H54 (cell line): ENCODE data around the gene TBC1D3C.
"Not testable (repeated sequence)": the region's sequence is repeated elsewhere in the genome, so short reads cannot be mapped to it uniquely, and the experiment has no call there.

Experiments
- DNase-seq: peaks from one replicate; pipeline ENCODE4 v3.0.0; 2011; ENCODE audit warnings: low spot score, mixed read lengths; ENCODE audit not compliant: insufficient read length
- FAIRE-seq: peaks from 3 replicates; lab custom pipeline; 2011; peaks lifted over from hg19 to GRCh38; lab: Jason Lieb, UNC

The TBC1D3C gene

DNA sequence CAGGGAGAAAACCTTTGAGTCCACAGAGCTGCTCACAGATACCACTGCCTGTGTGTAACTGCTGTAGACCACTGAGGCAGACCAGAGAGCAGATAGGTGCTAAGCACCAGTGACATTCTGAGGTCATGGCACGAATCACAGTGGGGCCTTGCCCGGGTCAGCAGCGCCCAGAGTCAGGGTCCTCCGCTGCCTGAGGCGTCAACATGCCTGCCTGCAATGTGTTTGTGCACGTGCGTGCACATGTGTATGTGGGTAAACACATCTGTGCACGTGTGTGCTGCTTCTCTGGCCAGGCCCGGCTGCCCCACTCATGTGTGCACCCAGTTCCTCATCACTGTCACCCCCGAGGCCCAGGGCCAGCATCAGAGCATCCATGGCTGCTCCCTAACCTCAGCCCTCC is at the start of gene TBC1D3C:
Gene TBC1D3C (minus strand): TSS at position 101 of the 400 bp plus-strand sequence. CDS start 1,568 bp downstream, outside the sequence.
- not testable (repeated sequence) for DNase-seq, FAIRE-seq

DNA sequence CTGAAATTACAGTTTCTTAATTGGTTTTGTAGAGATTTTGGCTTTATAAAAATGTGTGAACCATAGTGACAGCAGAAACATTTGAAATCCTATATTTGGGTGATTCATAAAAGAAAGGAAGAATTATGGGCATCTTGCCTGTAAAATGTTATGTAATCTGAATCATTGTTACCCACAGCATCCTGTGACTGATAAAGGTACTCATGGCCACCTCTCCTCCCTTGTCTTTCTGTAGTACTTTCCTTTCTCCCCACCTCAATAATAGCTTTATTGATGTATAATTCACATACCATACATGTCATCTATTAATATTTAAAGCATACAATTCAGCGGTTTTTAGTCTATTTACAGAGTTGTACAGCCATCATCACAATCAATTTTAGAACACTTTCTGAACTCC is 30.8 kb upstream of the TBC1D3C start:
- not testable (repeated sequence) for DNase-seq, FAIRE-seq

DNA sequence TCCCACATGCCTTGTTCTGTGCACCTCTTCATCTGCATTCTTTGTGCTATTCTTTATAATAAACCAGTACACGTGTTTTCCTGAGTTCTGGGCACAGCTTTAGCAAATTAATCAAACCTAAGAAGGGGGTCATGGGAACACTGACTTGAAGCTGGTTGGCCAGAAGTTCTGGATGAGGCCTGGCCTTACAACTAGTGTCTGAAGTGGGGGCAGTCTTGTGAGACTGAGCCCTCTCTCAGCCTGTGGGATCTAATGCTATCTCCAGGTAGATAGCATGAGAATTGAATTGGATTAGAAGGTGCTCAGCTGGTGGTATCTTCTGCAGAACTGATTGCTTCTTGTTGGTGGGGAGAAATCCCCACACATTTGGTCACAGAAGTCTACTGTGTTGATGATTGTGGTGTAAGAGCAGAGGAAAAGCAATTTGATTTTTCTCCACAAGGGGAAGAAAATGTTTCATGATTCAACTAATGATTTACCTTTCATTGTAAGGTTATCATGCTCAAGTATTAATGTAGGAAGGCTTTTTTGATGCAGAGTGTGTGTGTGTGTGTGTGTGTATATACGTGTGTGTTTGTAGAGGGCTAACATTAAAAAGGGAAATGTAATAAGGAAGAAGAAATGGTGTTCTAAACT is 25.7 kb upstream of the TBC1D3C start:
- not testable (repeated sequence) for FAIRE-seq, DNase-seq

DNA sequence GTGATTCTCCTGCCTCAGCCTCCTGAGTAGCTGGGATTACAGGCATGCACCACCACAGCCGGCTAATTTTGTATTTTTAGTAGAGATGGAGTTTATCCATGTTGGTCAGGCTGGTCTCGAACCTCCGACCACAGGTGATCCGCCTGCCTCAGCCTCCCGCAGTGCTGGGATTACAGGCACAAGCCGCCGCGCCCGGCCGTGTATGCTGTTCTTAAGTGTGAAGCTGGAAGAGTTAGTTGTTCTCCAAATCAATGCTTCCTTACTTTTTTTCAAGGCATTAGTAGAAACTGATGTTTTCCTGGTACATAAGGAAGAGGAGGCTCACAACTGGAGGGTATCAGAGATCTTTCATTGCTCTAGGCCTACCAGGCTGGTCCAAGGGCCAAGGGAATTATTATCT is 19.7 kb upstream of the TBC1D3C start:
- FAIRE-seq, DNase-seq: not testable (repeated sequence)

DNA sequence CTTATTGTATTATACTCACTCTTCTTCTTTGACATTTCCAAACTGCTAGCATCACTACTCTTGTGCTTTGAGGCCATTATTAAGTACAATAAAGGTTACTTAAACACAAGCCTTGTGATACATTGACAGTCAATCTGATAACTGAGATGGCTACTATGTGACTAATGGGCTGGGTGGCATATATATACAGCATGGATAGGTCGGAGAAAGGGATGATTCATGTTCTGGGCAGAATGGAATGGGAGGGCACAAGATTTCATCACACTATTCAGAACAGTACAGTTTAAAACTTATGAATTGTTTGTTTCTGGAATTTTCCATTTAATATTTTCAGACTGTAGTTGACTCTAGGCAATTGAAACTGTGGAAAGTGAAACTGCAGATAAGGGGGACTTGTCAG is 18.9 kb upstream of the TBC1D3C start:
- DNase-seq, FAIRE-seq: not testable (repeated sequence)
